Neuron (in vitro differentiated cells): ENCODE measurements around the gene UBE2L3.
"Not testable (repeated sequence)": the region's sequence is repeated elsewhere in the genome, so short reads cannot be mapped to it uniquely, and the experiment has no call there.

Experiments used
- H2AFZ ChIP-seq: one replicate; pipeline ENCODE4 v1.6.1; 2013; ENCODE audit warnings: low read depth, mild to moderate bottlenecking, inconsistent platforms, low read length, moderate library complexity
- H3K27me3 ChIP-seq: one replicate; pipeline ENCODE4 v1.6.1; 2013; ENCODE audit warnings: low read length; ENCODE audit not compliant: insufficient read depth
- H3K36me3 ChIP-seq: one replicate; pipeline ENCODE4 v1.6.1; 2013; ENCODE audit warnings: low read length; ENCODE audit not compliant: insufficient read depth
- H3K4me1 ChIP-seq: one replicate; pipeline ENCODE4 v1.6.1; 2013; ENCODE audit warnings: low read length; ENCODE audit not compliant: insufficient read depth
- H3K4me3 ChIP-seq: 2 replicates; pipeline ENCODE4 v1.5.1; 2013; ENCODE audit warnings: mild to moderate bottlenecking, low read length, moderate library complexity
- H3K9me3 ChIP-seq: one replicate; pipeline ENCODE4 v1.6.1; 2013; ENCODE audit warnings: low read length

UBE2L3 gene

DNA sequence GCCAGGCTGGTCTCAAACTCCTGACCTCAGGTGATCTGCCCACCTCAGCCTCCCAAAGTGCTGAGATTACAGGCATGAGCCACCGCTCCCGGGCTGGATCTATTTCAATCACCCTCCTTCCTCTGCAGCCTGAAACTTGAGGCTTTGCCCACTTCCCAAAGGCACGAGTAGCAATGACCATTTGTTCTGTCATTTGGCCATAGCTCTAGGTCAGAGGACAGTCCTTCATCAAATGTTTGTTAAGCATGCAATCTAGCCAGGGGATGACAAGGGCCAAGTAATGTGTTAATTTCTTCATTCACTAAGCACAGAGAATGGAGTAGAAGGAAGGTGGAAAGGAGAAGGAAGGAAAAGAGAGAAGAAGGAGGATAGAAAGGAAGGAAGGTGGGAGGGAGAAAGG is 6.9 kb upstream of the UBE2L3 start:
- not testable (repeated sequence) for H3K4me3 ChIP-seq, H3K36me3 ChIP-seq, H3K27me3 ChIP-seq, H2AFZ ChIP-seq, H3K9me3 ChIP-seq, H3K4me1 ChIP-seq

- no peak overlapping the region for H3K4me3 ChIP-seq
- H3K36me3 ChIP-seq, result no peaks in the 10 kb centered on the region
- no peaks in the 10 kb centered on the region for H3K4me1 ChIP-seq
- H3K27me3 ChIP-seq, result no peaks in the 10 kb centered on the region
- no peaks in the 10 kb centered on the region for H3K9me3 ChIP-seq
- H2AFZ ChIP-seq, result no peak overlapping the region
Observed at GRCh38 chr22:21563912-21564311, 3.6 kb upstream of the UBE2L3 start.

- no peaks in the 10 kb centered on the region for H3K36me3 ChIP-seq
- no peaks in the 10 kb centered on the region for H3K9me3 ChIP-seq
- H2AFZ ChIP-seq, result no peak overlapping the region
- H3K27me3 ChIP-seq, result no peaks in the 10 kb centered on the region
- no peak overlapping the region for H3K4me3 ChIP-seq
- H3K4me1 ChIP-seq, result peaks cover 2% of the 10 kb centered on the region
Observed at GRCh38 chr22:21564411-21564810, 3.1 kb upstream of the UBE2L3 start.

GRCh38 chr22:21568347-21569075 is 997 bp downstream of the UBE2L3 start:
- peaks cover 18% of the 10 kb centered on the region for H3K4me1 ChIP-seq

DNA sequence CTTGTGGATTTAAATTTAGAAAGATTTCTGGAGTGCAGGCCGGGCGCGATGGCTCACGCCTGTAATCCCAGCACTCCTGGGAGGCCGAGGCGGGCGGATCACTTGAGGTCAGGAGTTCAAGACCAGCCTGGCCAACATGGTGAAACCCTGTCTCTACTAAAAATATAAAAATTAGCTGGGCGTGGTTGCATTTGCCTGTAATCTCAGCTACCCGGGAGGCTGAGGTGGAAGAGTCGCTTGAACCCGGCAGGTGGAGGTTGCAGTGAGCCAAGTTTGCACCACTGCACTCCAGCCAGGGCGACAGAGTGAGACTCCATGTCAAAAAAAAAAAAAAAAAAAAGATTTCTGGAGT is 1.5 kb downstream of the UBE2L3 start:
- not testable (repeated sequence) for H3K9me3 ChIP-seq, H2AFZ ChIP-seq, H3K27me3 ChIP-seq, H3K36me3 ChIP-seq
- peak overlapping the region; percentile 76 for H3K4me3 ChIP-seq
- peaks cover 18% of the 10 kb centered on the region for H3K4me1 ChIP-seq

More at GRCh38 chr22:21568347-21569075, 997 bp downstream of the UBE2L3 start:
- peak overlapping the region; percentile 76 for H3K4me3 ChIP-seq
- H2AFZ ChIP-seq, result no peak overlapping the region
- no peaks in the 10 kb centered on the region for H3K27me3 ChIP-seq
- H3K9me3 ChIP-seq, result peaks cover 2% of the 10 kb centered on the region
- no peaks in the 10 kb centered on the region for H3K36me3 ChIP-seq

- Histone ChIP-seq H3K36me3 (no peaks in the 10 kb centered on the region), H3K9me3 (peaks cover 2% of the 10 kb centered on the region), H3K4me1 (peaks cover 18% of the 10 kb centered on the region), H3K27me3 (no peaks in the 10 kb centered on the region), H3K4me3 (peak overlapping the region; percentile 76), H2AFZ (no peak overlapping the region)
Observed at GRCh38 chr22:21569459-21570170, 2.1 kb downstream of the UBE2L3 start.

DNA sequence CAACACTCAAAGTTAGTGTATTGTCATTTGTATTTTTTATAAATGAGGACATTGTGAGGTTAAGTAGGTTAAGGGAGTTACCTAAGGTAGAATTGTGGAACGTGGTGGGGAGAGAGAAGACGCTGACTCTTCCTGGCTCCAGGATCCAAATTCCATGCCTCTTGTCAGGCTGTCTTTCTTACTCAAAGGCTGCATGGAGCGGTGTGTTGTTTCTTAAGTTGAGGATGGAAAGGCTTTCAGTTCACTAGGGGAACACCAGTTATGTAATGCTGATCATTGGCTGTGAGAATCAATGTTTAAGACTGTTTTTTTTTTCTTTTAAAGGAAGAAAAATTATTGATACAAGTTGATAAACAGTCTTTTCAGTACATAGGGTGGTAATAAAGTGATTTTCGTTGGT is 2.9 kb downstream of the UBE2L3 start:
- Histone ChIP-seq H3K4me1 (peaks cover 18% of the 10 kb centered on the region), H2AFZ (no peak overlapping the region), H3K27me3 (no peaks in the 10 kb centered on the region), H3K9me3 (peaks cover 2% of the 10 kb centered on the region), H3K36me3 (no peaks in the 10 kb centered on the region), H3K4me3 (no peak overlapping the region)

DNA sequence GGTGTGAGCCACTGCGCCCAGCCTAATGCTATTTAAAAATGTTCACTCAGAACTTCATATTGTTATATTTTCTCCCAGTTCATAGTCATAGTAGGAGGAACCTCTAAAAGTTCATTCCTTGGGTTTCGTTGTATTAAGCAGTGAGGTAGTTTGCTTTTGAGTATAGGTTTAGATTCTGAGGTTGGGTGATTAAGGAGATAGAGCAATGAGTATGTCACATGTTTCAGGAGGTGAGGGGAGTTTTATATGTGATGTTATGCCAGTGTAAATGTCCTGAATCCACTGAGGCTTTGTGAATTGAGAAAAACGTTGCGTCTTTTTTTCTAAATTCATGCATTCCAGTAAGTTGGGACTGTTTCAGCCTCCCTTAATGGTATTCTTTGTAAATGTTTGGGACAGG is 4.2 kb downstream of the UBE2L3 start:
- no peak overlapping the region for H3K4me3 ChIP-seq
- H2AFZ ChIP-seq, result no peak overlapping the region
- no peaks in the 10 kb centered on the region for H3K36me3 ChIP-seq
- H3K4me1 ChIP-seq, result peaks cover 18% of the 10 kb centered on the region
- no peaks in the 10 kb centered on the region for H3K27me3 ChIP-seq
- H3K9me3 ChIP-seq, result peaks cover 2% of the 10 kb centered on the region

- H3K27me3 ChIP-seq, result no peaks in the 10 kb centered on the region
- no peaks in the 10 kb centered on the region for H3K36me3 ChIP-seq
- no peak overlapping the region for H2AFZ ChIP-seq
- peaks cover 18% of the 10 kb centered on the region for H3K4me1 ChIP-seq
- no peak overlapping the region for H3K4me3 ChIP-seq
- peaks cover 2% of the 10 kb centered on the region for H3K9me3 ChIP-seq
Observed at GRCh38 chr22:21573293-21573734, 5.8 kb downstream of the UBE2L3 start.

DNA sequence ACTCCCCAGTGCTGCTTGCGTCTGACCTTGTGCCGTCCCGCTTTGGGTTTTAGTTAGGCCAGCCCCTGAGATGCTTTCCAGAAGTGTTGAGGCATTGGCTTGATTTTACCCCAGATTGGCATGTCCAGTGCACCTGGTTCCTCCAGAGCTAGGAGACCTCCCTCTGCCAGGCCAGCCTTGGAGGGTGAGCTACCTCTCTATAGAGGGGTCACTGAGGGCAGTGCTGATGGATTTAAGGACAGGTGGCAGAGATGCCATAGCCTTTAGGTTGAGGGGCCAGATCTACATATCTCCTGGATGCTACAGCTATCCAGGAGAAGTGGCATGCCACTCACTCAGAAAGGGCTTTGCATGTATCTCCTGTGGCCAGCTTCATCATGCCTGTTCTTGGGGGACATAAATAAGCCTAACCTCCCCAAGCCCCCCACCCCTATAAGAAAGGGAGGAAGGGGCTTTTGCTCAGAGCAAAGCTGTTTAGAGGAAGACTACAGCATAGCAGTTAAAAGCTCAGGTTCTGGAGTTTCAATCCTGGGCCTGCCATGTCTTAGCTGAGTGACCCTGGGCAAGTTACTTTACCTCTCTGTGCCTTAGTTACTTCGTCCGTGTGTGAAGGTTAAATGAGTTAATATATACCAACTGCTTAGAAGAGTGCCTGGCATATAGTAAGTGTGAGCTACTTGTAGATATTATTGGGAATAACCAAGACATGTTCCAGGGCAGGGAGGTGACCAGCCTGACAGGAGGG is 6.4 kb downstream of the UBE2L3 start:
- Histone ChIP-seq H3K4me3 (no peak overlapping the region), H2AFZ (no peak overlapping the region), H3K4me1 (peaks cover 18% of the 10 kb centered on the region), H3K9me3 (peaks cover 2% of the 10 kb centered on the region), H3K36me3 (no peaks in the 10 kb centered on the region), H3K27me3 (no peaks in the 10 kb centered on the region)

DNA sequence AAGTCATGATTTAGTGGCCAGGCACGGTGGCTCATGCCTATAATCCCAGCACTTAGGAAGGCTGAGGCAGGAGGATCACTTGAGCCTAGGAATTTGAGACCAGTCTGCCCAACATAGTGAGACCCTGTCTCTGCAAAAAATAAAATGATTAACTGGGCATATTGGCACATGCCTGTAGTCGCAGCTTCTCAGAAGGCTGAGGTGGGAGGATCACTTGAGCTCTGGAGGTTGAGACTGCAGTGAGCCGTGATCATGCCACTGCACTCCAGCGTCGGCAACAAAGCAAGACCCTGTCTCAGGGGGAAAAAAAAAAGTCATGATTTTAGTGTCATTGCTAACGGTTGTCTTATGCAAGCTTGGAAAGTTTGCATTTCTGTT is 11.9 kb downstream of the UBE2L3 start:
- no peak overlapping the region for H3K4me3 ChIP-seq
- no peaks in the 10 kb centered on the region for H3K27me3 ChIP-seq
- peaks cover 7% of the 10 kb centered on the region for H3K36me3 ChIP-seq
- no peak overlapping the region for H2AFZ ChIP-seq
- no peaks in the 10 kb centered on the region for H3K9me3 ChIP-seq
- no peaks in the 10 kb centered on the region for H3K4me1 ChIP-seq

- H3K4me3 ChIP-seq, H3K27me3 ChIP-seq, H3K4me1 ChIP-seq, H2AFZ ChIP-seq, H3K9me3 ChIP-seq: not testable (repeated sequence)
- H3K36me3 ChIP-seq, result peaks cover 13% of the 10 kb centered on the region
Observed at GRCh38 chr22:21580623-21581007, 13.1 kb downstream of the UBE2L3 start.

GRCh38 chr22:21581009-21581713 is 13.6 kb downstream of the UBE2L3 start:
- not testable (repeated sequence) for H3K9me3 ChIP-seq, H2AFZ ChIP-seq, H3K4me3 ChIP-seq, H3K4me1 ChIP-seq, H3K27me3 ChIP-seq
- peaks cover 15% of the 10 kb centered on the region for H3K36me3 ChIP-seq
